ENCODE measurements around the gene TUFT1.
"Not testable (repeated sequence)": the region's sequence is repeated elsewhere in the genome, so short reads cannot be mapped to it uniquely, and the experiment has no call there.

DNA sequence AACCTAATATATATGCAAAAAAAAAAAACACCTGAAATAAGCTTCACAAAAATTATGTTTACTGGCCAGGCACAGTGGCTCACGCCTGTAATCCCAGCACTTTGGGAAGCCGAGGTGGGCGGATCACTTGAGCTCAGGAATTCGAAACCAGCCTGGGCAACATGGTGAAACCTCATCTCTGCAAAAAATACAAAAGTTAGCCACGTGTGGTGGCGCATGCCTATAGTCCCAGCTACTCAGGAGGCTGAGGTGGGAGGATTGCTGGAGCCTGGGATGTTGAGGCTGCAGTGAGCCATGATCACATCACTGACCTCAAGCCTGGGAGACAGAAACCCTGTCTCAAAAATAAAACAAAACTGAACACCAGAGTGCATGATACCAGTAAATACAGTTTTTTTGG, 78.9 kb downstream of the TUFT1 start:
- not testable (repeated sequence) for TF ChIP-seq ZNF3 (CRISPR knock-in tag; IDR thresholded peaks at IDR 0.05); ZNF326 (CRISPR knock-in tag; IDR thresholded peaks at IDR 0.05; ENCODE audit: borderline replicate concordance); ZNF10 (CRISPR knock-in tag; IDR thresholded peaks at IDR 0.05; ENCODE audit: borderline replicate concordance, low read depth); EZH2 (conservative IDR thresholded peaks at IDR 0.05; ENCODE audit: low read depth, low read length); ZSCAN12 (CRISPR knock-in tag; IDR thresholded peaks at IDR 0.05); MAFG (CRISPR knock-in tag; IDR thresholded peaks at IDR 0.05); ZNF468 (CRISPR knock-in tag; IDR thresholded peaks at IDR 0.05); POLR2AphosphoS5 (IDR thresholded peaks at IDR 0.05; ENCODE audit: low read depth, low read length)
